ENCODE data around the gene ISG20L2. TPM values are rescaled to one million over a fixed set of nuclear protein-coding genes. Genes with fewer than 3 reads are reported as not detected.

ISG20L2 gene
- total and polyA plus RNA-seq, 2 donors (not counting 3 experiments of a cell fraction or from before 2014, with no cell fraction given) = 33.2 to 35.3 TPM

DNA sequence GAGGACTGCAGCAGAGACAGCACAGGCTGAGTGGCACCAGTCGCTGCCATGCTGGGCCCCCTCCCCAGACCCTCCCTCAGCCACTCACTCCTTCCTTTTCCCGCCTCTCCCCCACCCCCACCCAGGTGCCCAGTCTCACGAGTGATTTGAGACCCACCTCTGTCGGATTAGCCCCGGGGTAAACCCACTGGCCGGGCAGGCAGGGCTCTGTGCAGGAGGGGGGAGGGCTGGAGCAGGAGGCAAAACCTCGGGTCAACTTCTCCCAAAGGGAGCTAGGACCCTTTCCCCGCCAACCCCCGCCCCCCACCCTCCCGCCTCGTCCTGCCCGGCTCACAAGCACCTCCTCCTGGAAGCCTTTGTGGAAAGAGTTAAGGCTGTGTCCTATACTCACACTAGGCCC is 15.8 kb upstream of the ISG20L2 start:
- H3K4me1 ChIP-seq (ENCODE audit: control insufficient read depth, extremely low read depth, insufficient read depth, low read length) = peaks cover 44% of the 10 kb centered on the region
- DNase-seq (ENCODE audit: low read depth, low spot score) = no peak
- ChIA-PET POLR2A (no interaction called here), CTCF (no interaction called here)
- no peak for FAIRE-seq
- H3K36me3 ChIP-seq (ENCODE audit: control insufficient read depth in 2 of 2, extremely low read depth in 1 of 2, insufficient read depth in 2 of 2, low read length in 2 of 2) = peaks cover 11 to 14% of the 10 kb centered on the region in 2 experiments
- no peaks in the 10 kb centered on the region for H3K9me1 ChIP-seq (replicated peaks; ENCODE audit: control insufficient read depth, extremely low read depth, insufficient read depth, low read length)
- no peak for TF ChIP-seq POLR2A (IDR thresholded peaks at IDR 0.05; ENCODE audit: low read depth, low read length)
- TF ChIP-seq POLR2AphosphoS5 (IDR thresholded peaks at IDR 0.05; ENCODE audit: insufficient read depth, low read depth, low read length) = no peak
- no peak for TF ChIP-seq FOS (IDR thresholded peaks at IDR 0.05; ENCODE audit: borderline replicate concordance, insufficient read depth, low read length)
- TF ChIP-seq, protein P1, sequence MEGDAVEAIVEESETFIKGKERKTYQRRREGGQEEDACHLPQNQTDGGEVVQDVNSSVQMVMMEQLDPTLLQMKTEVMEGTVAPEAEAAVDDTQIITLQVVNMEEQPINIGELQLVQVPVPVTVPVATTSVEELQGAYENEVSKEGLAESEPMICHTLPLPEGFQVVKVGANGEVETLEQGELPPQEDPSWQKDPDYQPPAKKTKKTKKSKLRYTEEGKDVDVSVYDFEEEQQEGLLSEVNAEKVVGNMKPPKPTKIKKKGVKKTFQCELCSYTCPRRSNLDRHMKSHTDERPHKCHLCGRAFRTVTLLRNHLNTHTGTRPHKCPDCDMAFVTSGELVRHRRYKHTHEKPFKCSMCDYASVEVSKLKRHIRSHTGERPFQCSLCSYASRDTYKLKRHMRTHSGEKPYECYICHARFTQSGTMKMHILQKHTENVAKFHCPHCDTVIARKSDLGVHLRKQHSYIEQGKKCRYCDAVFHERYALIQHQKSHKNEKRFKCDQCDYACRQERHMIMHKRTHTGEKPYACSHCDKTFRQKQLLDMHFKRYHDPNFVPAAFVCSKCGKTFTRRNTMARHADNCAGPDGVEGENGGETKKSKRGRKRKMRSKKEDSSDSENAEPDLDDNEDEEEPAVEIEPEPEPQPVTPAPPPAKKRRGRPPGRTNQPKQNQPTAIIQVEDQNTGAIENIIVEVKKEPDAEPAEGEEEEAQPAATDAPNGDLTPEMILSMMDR (IDR thresholded peaks at IDR 0.05; ENCODE audit: extremely low read depth in 1 of 2, insufficient read depth in 1 of 2, low read depth in 1 of 2, low read length in 2 of 2) = no peak
- no peak for TF ChIP-seq EZH2 (IDR thresholded peaks at IDR 0.05; ENCODE audit: borderline replicate concordance, low read depth, low read length, severe bottlenecking)
- TF ChIP-seq, protein P2, sequence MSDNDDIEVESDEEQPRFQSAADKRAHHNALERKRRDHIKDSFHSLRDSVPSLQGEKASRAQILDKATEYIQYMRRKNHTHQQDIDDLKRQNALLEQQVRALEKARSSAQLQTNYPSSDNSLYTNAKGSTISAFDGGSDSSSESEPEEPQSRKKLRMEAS (IDR thresholded peaks at IDR 0.05; ENCODE audit: insufficient read depth, insufficient read length) = no peak
- TF ChIP-seq MYC (IDR thresholded peaks at IDR 0.05; ENCODE audit: low read depth, low read length) = no peak
- H3K9ac ChIP-seq (replicated peaks; ENCODE audit: extremely low read depth, insufficient read depth, low read length) = no peak overlapping the region
- no TSS peak for BruUV-seq (replicated peaks)
- dilution Hi-C loops (cut with MboI; ENCODE audit: extremely low pct_ligation_motif_present, low sequenced_read_pairs) = no loop called here
- H2AFZ ChIP-seq (ENCODE audit: low read depth, low read length) = no peak overlapping the region
- intact Hi-C loops (cut with micrococcal nuclease) = loop anchor here (5.0 kb wide), 1 partner anchor 148 kb away; the partner anchor contains the start of gene PEAR1
- H3K4me3 ChIP-seq (replicated peaks in 1 of 3; ENCODE audit: insufficient read depth in 1 of 3, low read depth in 1 of 3, low read length in 3 of 3) = no peak overlapping the region
- peaks cover 60% of the 10 kb centered on the region for H3K79me2 ChIP-seq (ENCODE audit: control insufficient read depth, insufficient read depth, low read length)
- no peaks in the 10 kb centered on the region for H3K27me3 ChIP-seq (ENCODE audit: control insufficient read depth in 2 of 2, insufficient read depth in 2 of 2, low read length in 2 of 2)
- H3K9me3 ChIP-seq (replicated peaks; ENCODE audit: control insufficient read depth, insufficient read depth, low read length) = no peaks in the 10 kb centered on the region
- H3K27ac ChIP-seq (ENCODE audit: insufficient read depth, low read depth, low read length) = no peak overlapping the region
- no peaks in the 10 kb centered on the region for H4K20me1 ChIP-seq (replicated peaks; ENCODE audit: control insufficient read depth, extremely low read depth, insufficient read depth, low read length)
- H3K4me2 ChIP-seq (ENCODE audit: insufficient read depth, low read length) = no peak overlapping the region

Data from endothelial cell of umbilical vein (primary cell).